Measurements from ENCODE around the gene CHRNA1. TPM values are rescaled to one million over a fixed set of nuclear protein-coding genes. Genes with fewer than 3 reads are reported as not detected.

Gene CHRNA1
- total RNA-seq, 4 donors from 2014 or later, result not detected

DNA sequence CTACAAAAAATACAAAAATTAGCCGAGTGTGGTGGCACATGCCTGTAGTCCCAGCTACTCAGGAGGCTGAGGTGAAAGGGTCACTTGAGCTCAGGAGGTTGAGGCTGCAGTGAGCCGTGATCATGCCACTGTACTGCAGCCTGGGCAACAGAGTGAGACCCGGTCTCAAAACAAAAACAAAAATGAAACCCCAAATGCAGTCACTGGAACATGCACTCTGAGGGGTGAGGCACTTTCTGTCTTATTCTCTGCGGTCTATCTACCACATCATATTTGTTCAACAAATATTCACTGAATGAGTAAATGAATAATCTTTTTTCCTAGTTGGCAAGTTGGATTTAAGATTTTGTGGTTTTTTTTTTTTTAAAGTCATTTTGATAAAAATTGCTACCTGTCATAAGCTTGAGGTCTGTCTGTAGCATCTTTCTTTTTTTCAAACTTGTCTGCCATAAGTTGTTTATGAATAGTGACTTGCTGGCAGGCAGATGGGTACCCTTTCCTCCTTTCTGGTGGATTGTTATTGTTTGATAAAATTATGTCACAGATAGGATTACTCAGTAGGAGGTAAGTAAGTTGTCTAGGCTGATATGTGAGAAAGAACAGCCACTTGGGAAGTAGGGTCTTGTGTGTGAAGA is 11.8 kb downstream of the CHRNA1 start:
- no peak for TF ChIP-seq POLR2A (IDR thresholded peaks at IDR 0.05)
- TF ChIP-seq, protein P1, sequence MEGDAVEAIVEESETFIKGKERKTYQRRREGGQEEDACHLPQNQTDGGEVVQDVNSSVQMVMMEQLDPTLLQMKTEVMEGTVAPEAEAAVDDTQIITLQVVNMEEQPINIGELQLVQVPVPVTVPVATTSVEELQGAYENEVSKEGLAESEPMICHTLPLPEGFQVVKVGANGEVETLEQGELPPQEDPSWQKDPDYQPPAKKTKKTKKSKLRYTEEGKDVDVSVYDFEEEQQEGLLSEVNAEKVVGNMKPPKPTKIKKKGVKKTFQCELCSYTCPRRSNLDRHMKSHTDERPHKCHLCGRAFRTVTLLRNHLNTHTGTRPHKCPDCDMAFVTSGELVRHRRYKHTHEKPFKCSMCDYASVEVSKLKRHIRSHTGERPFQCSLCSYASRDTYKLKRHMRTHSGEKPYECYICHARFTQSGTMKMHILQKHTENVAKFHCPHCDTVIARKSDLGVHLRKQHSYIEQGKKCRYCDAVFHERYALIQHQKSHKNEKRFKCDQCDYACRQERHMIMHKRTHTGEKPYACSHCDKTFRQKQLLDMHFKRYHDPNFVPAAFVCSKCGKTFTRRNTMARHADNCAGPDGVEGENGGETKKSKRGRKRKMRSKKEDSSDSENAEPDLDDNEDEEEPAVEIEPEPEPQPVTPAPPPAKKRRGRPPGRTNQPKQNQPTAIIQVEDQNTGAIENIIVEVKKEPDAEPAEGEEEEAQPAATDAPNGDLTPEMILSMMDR (IDR thresholded peaks at IDR 0.05), result no peak
- intact Hi-C loops (cut with DNase I; ENCODE audit: low total_unique reads), result no loop called here
- Histone ChIP-seq H3K4me1 (no peaks in the 10 kb centered on the region), H3K36me3 (no peaks in the 10 kb centered on the region), H3K9me3 (no peaks in the 10 kb centered on the region), H3K27me3 (no peaks in the 10 kb centered on the region), H3K27ac (no peak overlapping the region), H3K4me3 (no peak overlapping the region)
- DNase-seq, result no peak

GRCh38 chr2:174750923-174751441 is 13.3 kb downstream of the CHRNA1 start:
- no peaks in the 10 kb centered on the region for H3K4me1 ChIP-seq
- intact Hi-C loops (cut with DNase I; ENCODE audit: low total_unique reads), result no loop called here
- no peak for DNase-seq
- H3K36me3 ChIP-seq, result no peaks in the 10 kb centered on the region
- TF ChIP-seq POLR2A (IDR thresholded peaks at IDR 0.05), result no peak
- TF ChIP-seq, protein P1 (IDR thresholded peaks at IDR 0.05), result no peak
- H3K9me3 ChIP-seq, result no peaks in the 10 kb centered on the region
- no peak overlapping the region for H3K27ac ChIP-seq
- H3K27me3 ChIP-seq, result no peaks in the 10 kb centered on the region
- H3K4me3 ChIP-seq, result no peak overlapping the region

- intact Hi-C loops (cut with DNase I; ENCODE audit: low total_unique reads), result no loop called here
- no peaks in the 10 kb centered on the region for H3K9me3 ChIP-seq
These were observed 14.5 kb downstream of the CHRNA1 start for GRCh38 chr2:174749793-174750192.

DNA sequence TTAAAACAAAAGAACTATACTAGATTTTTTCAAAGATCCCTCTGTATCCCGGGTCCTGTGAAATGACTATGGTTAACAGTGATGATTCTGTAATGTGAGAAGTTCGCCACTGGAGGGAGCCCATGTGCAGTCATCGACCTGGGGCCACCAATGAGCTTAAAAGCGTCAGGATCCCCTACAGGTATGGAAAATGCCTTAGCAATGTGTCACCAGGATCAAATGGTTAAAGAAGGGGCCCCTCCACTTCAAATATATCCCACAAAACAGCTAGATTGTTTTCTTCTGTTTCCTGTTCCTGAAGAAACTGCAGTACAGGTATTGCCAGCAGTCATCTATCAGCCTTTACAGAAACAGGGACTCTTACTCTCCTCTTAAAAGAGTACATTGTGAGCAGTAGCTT is 15.3 kb downstream of the CHRNA1 start:
- intact Hi-C loops (cut with DNase I; ENCODE audit: low total_unique reads), result no loop called here
- Histone ChIP-seq H3K4me1 (no peaks in the 10 kb centered on the region), H3K9me3 (no peaks in the 10 kb centered on the region), H3K27me3 (no peaks in the 10 kb centered on the region), H3K4me3 (no peak overlapping the region), H3K36me3 (no peaks in the 10 kb centered on the region), H3K27ac (no peak overlapping the region)
- TF ChIP-seq, protein P1 (IDR thresholded peaks at IDR 0.05), result peak; percentile 49 to 63 (median 58)
- TF ChIP-seq POLR2A (IDR thresholded peaks at IDR 0.05), result no peak
- DNase-seq, result peak; percentile 26 to 38

More at GRCh38 chr2:174749793-174750192, 14.5 kb downstream of the CHRNA1 start:
- TF ChIP-seq, protein P1 (IDR thresholded peaks at IDR 0.05), result no peak
- TF ChIP-seq POLR2A (IDR thresholded peaks at IDR 0.05), result no peak
- H3K4me3 ChIP-seq, result no peak overlapping the region
- no peak overlapping the region for H3K27ac ChIP-seq
- H3K27me3 ChIP-seq, result no peaks in the 10 kb centered on the region
- no peaks in the 10 kb centered on the region for H3K4me1 ChIP-seq
- DNase-seq, result no peak
- no peaks in the 10 kb centered on the region for H3K36me3 ChIP-seq

DNA sequence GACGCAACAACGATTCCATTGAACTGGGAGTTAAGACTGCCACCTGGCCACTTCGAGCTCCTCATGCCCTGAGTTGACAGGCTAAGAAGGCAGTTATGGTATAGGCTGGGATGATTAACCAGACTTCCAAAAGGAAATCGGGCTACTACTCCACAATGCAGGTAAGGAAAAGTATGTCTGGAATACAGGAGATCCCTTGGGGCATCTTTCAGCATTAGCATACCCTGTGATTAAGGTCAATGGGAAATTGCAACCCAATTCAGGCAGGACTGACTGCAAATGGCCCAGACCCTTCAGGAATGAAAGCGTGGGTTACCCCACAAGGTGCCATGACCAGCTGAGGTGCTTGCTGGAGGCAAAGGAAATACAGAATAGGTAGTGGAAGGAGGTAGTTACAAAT is 19.1 kb downstream of the CHRNA1 start:
- Histone ChIP-seq H3K27me3 (no peaks in the 10 kb centered on the region), H3K4me1 (no peaks in the 10 kb centered on the region), H3K9me3 (no peaks in the 10 kb centered on the region), H3K4me3 (no peak overlapping the region), H3K36me3 (no peaks in the 10 kb centered on the region), H3K27ac (no peak overlapping the region)
- TF ChIP-seq POLR2A (IDR thresholded peaks at IDR 0.05), result no peak
- DNase-seq, result no peak
- intact Hi-C loops (cut with DNase I; ENCODE audit: low total_unique reads), result no loop called here

All from uterus (tissue), 4 donors.